ENCODE measurements around the gene P2RX1. TPM values are rescaled to one million over a fixed set of nuclear protein-coding genes. Genes with fewer than 3 reads are reported as not detected.

P2RX1 gene
- total RNA-seq, 1 experiment from 2014 or later, result not detected

GRCh38 chr17:3951420-3951819 lies 35.2 kb upstream of the P2RX1 start:
- Mint-ChIP-seq H3K27ac (no peak overlapping the region), H3K4me1 (peaks cover 5 to 16% of the 10 kb centered on the region in 2 experiments), H3K36me3 (ENCODE audit: insufficient read depth in 1 of 3, low read depth in 3 of 3) (no peaks in the 10 kb centered on the region), H3K4me3 (no peak overlapping the region), H3K9me3 (no peaks in the 10 kb centered on the region), H3K27me3 (ENCODE audit: low read depth) (no peaks in the 10 kb centered on the region; the same call in 1 of the 2 replicates)
- no peak overlapping the region for H2AFZ ChIP-seq (ENCODE audit: low read length)
- H3K4ac ChIP-seq (ENCODE audit: low read depth, low read length), result no peak overlapping the region
- no peaks in the 10 kb centered on the region for H3K23me2 ChIP-seq (ENCODE audit: insufficient read length, low read depth, low read length, poor library complexity, severe bottlenecking)
- no peak overlapping the region for H4K5ac ChIP-seq (ENCODE audit: insufficient read length, low read depth, low read length)
- H3K4me1 ChIP-seq (ENCODE audit: insufficient read depth, low read length), result no peaks in the 10 kb centered on the region
- no peaks in the 10 kb centered on the region for H3K79me2 ChIP-seq (ENCODE audit: insufficient read depth, low read length)
- no peak overlapping the region for H2BK120ac ChIP-seq (ENCODE audit: low read depth, low read length, poor library complexity, severe bottlenecking)
- H3K4me2 ChIP-seq (ENCODE audit: insufficient read depth, insufficient read length, low read length), result no peak overlapping the region
- H3K27me3 ChIP-seq (ENCODE audit: insufficient read depth, low read length), result no peaks in the 10 kb centered on the region
- no peak for DNase-seq
- H2AK5ac ChIP-seq (ENCODE audit: insufficient read length, low read length), result no peak overlapping the region
- H3K9me3 ChIP-seq (ENCODE audit: control insufficient read depth, low read depth, low read length), result no peaks in the 10 kb centered on the region
- H2BK12ac ChIP-seq (ENCODE audit: insufficient read length, low read depth, low read length), result no peak overlapping the region
- H3K56ac ChIP-seq (ENCODE audit: insufficient read length, low read depth, low read length), result no peak overlapping the region
- no peaks in the 10 kb centered on the region for H3K79me1 ChIP-seq (ENCODE audit: insufficient read depth, low read depth, low read length, poor library complexity, severe bottlenecking)
- no peak overlapping the region for H3K18ac ChIP-seq (ENCODE audit: insufficient read length, low read depth, low read length)
- no peak overlapping the region for H3K23ac ChIP-seq (ENCODE audit: insufficient read length, low read depth, low read length)
- H2BK15ac ChIP-seq (ENCODE audit: low read depth, low read length), result no peak overlapping the region
- H4K8ac ChIP-seq (replicated peaks; ENCODE audit: insufficient read length, low read depth, low read length), result no peak overlapping the region
- H2BK5ac ChIP-seq (ENCODE audit: insufficient read length, low read length), result no peak overlapping the region
- H3K9ac ChIP-seq (ENCODE audit: extremely low read depth, insufficient read length, low read length), result no peak overlapping the region
- no peak overlapping the region for H2BK20ac ChIP-seq (ENCODE audit: low read depth, low read length, poor library complexity, severe bottlenecking)
- no peaks in the 10 kb centered on the region for H4K20me1 ChIP-seq (ENCODE audit: control insufficient read depth, insufficient read depth, insufficient read length)
- no CpG with 5 or more reads among the region's 16 CpGs for WGBS (ENCODE audit: extremely low coverage, insufficient read length, low lambda C conversion rate)
- no peak overlapping the region for H3K27ac ChIP-seq (ENCODE audit: insufficient read length, low read depth, low read length)
- H4K91ac ChIP-seq (ENCODE audit: insufficient read length, low read depth, low read length), result no peak overlapping the region
- no peak overlapping the region; the same call in 1 of the 2 replicates for H3K14ac ChIP-seq (ENCODE audit: insufficient read depth, low read length)
- TF ChIP-seq CTCF (conservative IDR thresholded peaks at IDR 0.05), result no peak
- no peak overlapping the region for H3T11ph ChIP-seq (ENCODE audit: low read length)
